HepG2 (cell line): ENCODE results near the gene HSD3B7. TPM values are rescaled to one million over a fixed set of nuclear protein-coding genes. Genes with fewer than 3 reads are reported as not detected.

Experiments used
- ATF7-NPFF ChIP-seq: sonication (generic); formaldehyde crosslinking; IDR thresholded peaks from 2 replicates; pipeline ENCODE4 v1.8.1; 2023; ENCODE audit warnings: mild to moderate bottlenecking, low read depth, missing genetic modification reagents, moderate library complexity
- BORCS8-MEF2B ChIP-seq: sonication (generic); formaldehyde crosslinking; IDR thresholded peaks from 2 replicates; pipeline ENCODE4 v1.8.0; 2022; ENCODE audit warnings: mild to moderate bottlenecking, missing genetic modification reagents
- DPF2 ChIP-seq: sonication (generic); formaldehyde crosslinking; IDR thresholded peaks from 2 replicates; pipeline ENCODE4 v1.4.0; 2020; ENCODE audit warnings: mild to moderate bottlenecking, low read depth, missing genetic modification reagents, borderline replicate concordance
- ELF3 ChIP-seq: IDR thresholded peaks from 2 replicates; pipeline ENCODE4 v1.6.1; 2016; ENCODE audit warnings: missing genetic modification reagents, missing compliant biosample characterization
- FOXA1 ChIP-seq, 2 experiments: fragments of 450-650 bp in 1 of 2; sonication (generic) in 1 of 2; formaldehyde crosslinking in 1 of 2; IDR thresholded peaks; 2 replicates each; pipeline versions ENCODE4 v1.4.0 to v1.6.1; 2016 to 2020; ENCODE audit warnings: missing genetic modification reagents in 1 of 2
- HNRNPK ChIP-seq: fragments of 200-400 bp; formaldehyde crosslinking; IDR thresholded peaks from 2 replicates; pipeline ENCODE4 v1.6.1; 2018; ENCODE audit warnings: low read length, low read depth, moderate library complexity, mild to moderate bottlenecking; ENCODE audit not compliant: poor library complexity, severe bottlenecking
- NFIC ChIP-seq: IDR thresholded peaks from 2 replicates; pipeline ENCODE4 v1.6.1; 2012; ENCODE audit warnings: mild to moderate bottlenecking, low read length, inconsistent platforms
- RFXAP ChIP-seq: sonication (generic); formaldehyde crosslinking; IDR thresholded peaks from 2 replicates; pipeline ENCODE4 v1.4.0; 2020; ENCODE audit warnings: missing genetic modification reagents, borderline replicate concordance
- RNF2 ChIP-seq: fragments of 450-650 bp; conservative IDR thresholded peaks from 2 replicates; pipeline ENCODE4 v1.6.1; 2016; ENCODE audit warnings: low read depth
- SMAD9 ChIP-seq: sonication (generic); formaldehyde crosslinking; IDR thresholded peaks from 2 replicates; pipeline ENCODE4 v1.5.1; 2020; ENCODE audit warnings: mild to moderate bottlenecking, missing genetic modification reagents
- SYNCRIP ChIP-seq: fragments of 200-400 bp; formaldehyde crosslinking; IDR thresholded peaks from 2 replicates; pipeline ENCODE4 v1.6.1; 2018; ENCODE audit warnings: mild to moderate bottlenecking, low read depth, low read length; ENCODE audit not compliant: insufficient read depth
- TARDBP ChIP-seq: sonication (generic); formaldehyde crosslinking; IDR thresholded peaks from 2 replicates; pipeline ENCODE4 v1.8.0; 2022; ENCODE audit warnings: mild to moderate bottlenecking, missing genetic modification reagents
- ZFP37 ChIP-seq: sonication (generic); formaldehyde crosslinking; IDR thresholded peaks from 2 replicates; pipeline ENCODE4 v1.4.0; 2020; ENCODE audit warnings: missing genetic modification reagents, borderline replicate concordance
- ZFP90 ChIP-seq: sonication (generic); formaldehyde crosslinking; IDR thresholded peaks from 2 replicates; pipeline ENCODE4 v1.8.0; 2022; ENCODE audit warnings: missing genetic modification reagents, mild to moderate bottlenecking, inconsistent platforms, borderline replicate concordance
- ZFY ChIP-seq: sonication (generic); formaldehyde crosslinking; IDR thresholded peaks from 2 replicates; pipeline ENCODE4 v1.4.0; 2020; ENCODE audit warnings: missing genetic modification reagents
- ZMYM4 ChIP-seq: sonication (generic); formaldehyde crosslinking; IDR thresholded peaks from 2 replicates; pipeline ENCODE4 v1.8.1; 2023; ENCODE audit warnings: mild to moderate bottlenecking, missing genetic modification reagents
- ZNF33A ChIP-seq: sonication (generic); formaldehyde crosslinking; IDR thresholded peaks from 2 replicates; pipeline ENCODE4 v1.5.1; 2020; ENCODE audit warnings: missing genetic modification reagents, mild to moderate bottlenecking, moderate library complexity, borderline replicate concordance
- ZNF607 ChIP-seq: sonication (generic); formaldehyde crosslinking; IDR thresholded peaks from 2 replicates; pipeline ENCODE4 v1.5.1; 2020; ENCODE audit warnings: missing genetic modification reagents, mild to moderate bottlenecking, borderline replicate concordance
- ZNF850 ChIP-seq: sonication (generic); formaldehyde crosslinking; conservative IDR thresholded peaks from 2 replicates; pipeline ENCODE4 v1.9.0; 2021; ENCODE audit warnings: mild to moderate bottlenecking, missing genetic modification reagents
- ZSCAN9 ChIP-seq: IDR thresholded peaks from 2 replicates; pipeline ENCODE4 v1.6.1; 2016; ENCODE audit warnings: borderline replicate concordance
- polyA plus RNA-seq, 8 experiments: library from polyadenylated mRNA; depleted of rRNA in 3 of 8; stranded (reverse) in 7 of 8; unstranded in 1 of 8; fragments of >200 nt; fragmentation: Illumina TruSeq in 4 of 8; extraction: Trizol in 4 of 8; gene quantifications; 2 replicates each; pipeline versions ENCODE4 v1.2.1 to v1.2.3, GENCODE V29; 2011 to 2016; ENCODE audit warnings: low read depth in 4 of 8, missing spikeins in 1 of 8, mixed read lengths in 1 of 8; ENCODE audit not compliant: insufficient read depth in 1 of 8
- total RNA-seq, 5 experiments: library from RNA; depleted of rRNA; stranded (reverse); fragments of >200 nt; fragmentation: Illumina TruSeq; extraction: Trizol; gene quantifications; 2 replicates each; pipeline ENCODE4 v1.2.3, GENCODE V29; 2016; ENCODE audit warnings: low read depth in 1 of 5
- TF ChIP-seq, protein P1 (sequence below): sonication (generic); formaldehyde crosslinking; IDR thresholded peaks from 2 replicates; pipeline ENCODE4 v1.8.0; 2022; ENCODE audit warnings: mild to moderate bottlenecking, missing genetic modification reagents; ENCODE audit not compliant: insufficient replicate concordance
- TF ChIP-seq, protein P2 (sequence below): sonication (generic); formaldehyde crosslinking; conservative IDR thresholded peaks from 2 replicates; pipeline ENCODE4 v1.4.0; 2020; ENCODE audit warnings: missing genetic modification reagents
- TF ChIP-seq, protein P3 (sequence below): sonication (generic); formaldehyde crosslinking; conservative IDR thresholded peaks from 2 replicates; pipeline ENCODE4 v1.4.0; 2020; ENCODE audit warnings: missing genetic modification reagents

HSD3B7 gene
- total and polyA plus RNA-seq, 2 of the 13 experiments (the other 11 are each of a cell fraction or from before 2014, with no cell fraction given): 32.9 to 69.7 TPM

DNA sequence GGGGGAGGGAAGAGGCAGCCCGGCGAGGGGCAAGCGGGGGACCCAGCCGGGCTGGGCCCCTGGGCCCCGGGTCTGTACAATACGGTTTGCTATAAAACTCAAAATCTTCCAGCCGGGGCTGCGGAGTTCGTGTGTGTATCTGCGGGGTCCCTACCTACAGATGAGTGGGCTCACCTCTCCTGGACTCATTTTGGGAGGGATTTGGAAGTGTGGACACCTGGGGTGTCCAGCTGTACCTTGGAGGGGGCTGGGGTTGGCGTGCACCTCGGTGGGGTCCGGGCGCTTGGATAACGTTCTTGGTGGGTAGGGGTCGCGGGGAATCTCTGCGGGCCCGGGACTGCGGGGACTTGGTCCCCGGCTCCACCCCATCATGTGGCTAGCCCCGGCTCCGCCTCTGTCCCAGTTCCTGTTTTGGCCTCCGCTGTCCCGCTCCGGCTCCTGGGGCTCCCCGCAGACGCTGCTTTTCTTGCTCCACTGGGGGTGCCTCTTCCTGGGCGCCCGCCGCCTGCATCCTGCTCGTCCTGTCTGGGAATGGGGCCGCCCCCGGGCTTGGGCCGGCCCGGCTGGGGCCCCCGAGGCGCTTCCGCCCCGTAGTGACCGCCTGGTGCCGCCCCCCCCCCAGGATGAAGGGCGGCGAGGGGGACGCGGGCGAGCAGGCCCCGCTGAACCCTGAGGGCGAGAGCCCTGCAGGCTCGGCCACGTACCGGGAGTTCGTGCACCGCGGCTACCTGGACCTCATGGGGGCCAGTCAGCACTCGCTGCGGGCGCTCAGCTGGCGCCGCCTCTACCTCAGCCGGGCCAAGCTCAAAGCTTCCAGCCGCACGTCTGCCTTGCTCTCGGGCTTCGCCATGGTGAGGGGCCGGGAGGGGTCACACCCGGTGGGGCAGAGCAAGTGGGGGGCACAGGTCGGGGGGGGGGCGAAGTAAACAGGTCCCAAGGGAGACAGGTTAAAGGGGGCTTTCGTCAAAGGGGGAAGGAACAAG is 36.0 kb upstream of the HSD3B7 start, which contains the start of gene ORAI3 (continued):
- TF ChIP-seq NFIC: no peak; the same call in 1 of the 2 replicates
- TF ChIP-seq ZMYM4: no peak
- TF ChIP-seq RFXAP (CRISPR knock-in tag): no peak
- peak; percentile 88 for TF ChIP-seq ZFY
- TF ChIP-seq, protein P1, sequence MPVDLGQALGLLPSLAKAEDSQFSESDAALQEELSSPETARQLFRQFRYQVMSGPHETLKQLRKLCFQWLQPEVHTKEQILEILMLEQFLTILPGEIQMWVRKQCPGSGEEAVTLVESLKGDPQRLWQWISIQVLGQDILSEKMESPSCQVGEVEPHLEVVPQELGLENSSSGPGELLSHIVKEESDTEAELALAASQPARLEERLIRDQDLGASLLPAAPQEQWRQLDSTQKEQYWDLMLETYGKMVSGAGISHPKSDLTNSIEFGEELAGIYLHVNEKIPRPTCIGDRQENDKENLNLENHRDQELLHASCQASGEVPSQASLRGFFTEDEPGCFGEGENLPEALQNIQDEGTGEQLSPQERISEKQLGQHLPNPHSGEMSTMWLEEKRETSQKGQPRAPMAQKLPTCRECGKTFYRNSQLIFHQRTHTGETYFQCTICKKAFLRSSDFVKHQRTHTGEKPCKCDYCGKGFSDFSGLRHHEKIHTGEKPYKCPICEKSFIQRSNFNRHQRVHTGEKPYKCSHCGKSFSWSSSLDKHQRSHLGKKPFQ (CRISPR knock-in tag): no peak
- TF ChIP-seq BORCS8-MEF2B (CRISPR knock-in tag): no peak
- TF ChIP-seq FOXA1 (IDR thresholded peaks at IDR 0.05): no peak
- no peak for TF ChIP-seq FOXA1 (CRISPR knock-in tag; IDR thresholded peaks at IDR 0.05)
- TF ChIP-seq ATF7-NPFF: peak; percentile 62; the same call in 1 of the 2 replicates
- TF ChIP-seq ZNF607: no peak; the same call in 1 of the 2 replicates
- TF ChIP-seq, protein P2, sequence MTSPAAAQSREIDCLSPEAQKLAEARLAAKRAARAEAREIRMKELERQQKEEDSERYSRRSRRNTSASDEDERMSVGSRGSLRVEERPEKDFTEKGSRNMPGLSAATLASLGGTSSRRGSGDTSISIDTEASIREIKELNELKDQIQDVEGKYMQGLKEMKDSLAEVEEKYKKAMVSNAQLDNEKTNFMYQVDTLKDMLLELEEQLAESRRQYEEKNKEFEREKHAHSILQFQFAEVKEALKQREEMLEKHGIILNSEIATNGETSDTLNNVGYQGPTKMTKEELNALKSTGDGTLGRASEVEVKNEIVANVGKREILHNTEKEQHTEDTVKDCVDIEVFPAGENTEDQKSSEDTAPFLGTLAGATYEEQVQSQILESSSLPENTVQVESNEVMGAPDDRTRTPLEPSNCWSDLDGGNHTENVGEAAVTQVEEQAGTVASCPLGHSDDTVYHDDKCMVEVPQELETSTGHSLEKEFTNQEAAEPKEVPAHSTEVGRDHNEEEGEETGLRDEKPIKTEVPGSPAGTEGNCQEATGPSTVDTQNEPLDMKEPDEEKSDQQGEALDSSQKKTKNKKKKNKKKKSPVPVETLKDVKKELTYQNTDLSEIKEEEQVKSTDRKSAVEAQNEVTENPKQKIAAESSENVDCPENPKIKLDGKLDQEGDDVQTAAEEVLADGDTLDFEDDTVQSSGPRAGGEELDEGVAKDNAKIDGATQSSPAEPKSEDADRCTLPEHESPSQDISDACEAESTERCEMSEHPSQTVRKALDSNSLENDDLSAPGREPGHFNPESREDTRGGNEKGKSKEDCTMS (CRISPR knock-in tag): no peak
- peak; percentile 64 for TF ChIP-seq HNRNPK
- TF ChIP-seq ZNF850 (CRISPR knock-in tag): no peak
- no peak for TF ChIP-seq ZFP37 (CRISPR knock-in tag)
- TF ChIP-seq, protein P3, sequence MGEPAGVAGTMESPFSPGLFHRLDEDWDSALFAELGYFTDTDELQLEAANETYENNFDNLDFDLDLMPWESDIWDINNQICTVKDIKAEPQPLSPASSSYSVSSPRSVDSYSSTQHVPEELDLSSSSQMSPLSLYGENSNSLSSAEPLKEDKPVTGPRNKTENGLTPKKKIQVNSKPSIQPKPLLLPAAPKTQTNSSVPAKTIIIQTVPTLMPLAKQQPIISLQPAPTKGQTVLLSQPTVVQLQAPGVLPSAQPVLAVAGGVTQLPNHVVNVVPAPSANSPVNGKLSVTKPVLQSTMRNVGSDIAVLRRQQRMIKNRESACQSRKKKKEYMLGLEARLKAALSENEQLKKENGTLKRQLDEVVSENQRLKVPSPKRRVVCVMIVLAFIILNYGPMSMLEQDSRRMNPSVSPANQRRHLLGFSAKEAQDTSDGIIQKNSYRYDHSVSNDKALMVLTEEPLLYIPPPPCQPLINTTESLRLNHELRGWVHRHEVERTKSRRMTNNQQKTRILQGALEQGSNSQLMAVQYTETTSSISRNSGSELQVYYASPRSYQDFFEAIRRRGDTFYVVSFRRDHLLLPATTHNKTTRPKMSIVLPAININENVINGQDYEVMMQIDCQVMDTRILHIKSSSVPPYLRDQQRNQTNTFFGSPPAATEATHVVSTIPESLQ: no peak
- no peak for TF ChIP-seq SMAD9
- no peak for TF ChIP-seq DPF2 (CRISPR knock-in tag)
- no peak for TF ChIP-seq RNF2
- TF ChIP-seq TARDBP (CRISPR knock-in tag): no peak; the same call in 1 of the 2 replicates
- no peak for TF ChIP-seq ZNF33A (CRISPR knock-in tag)
- TF ChIP-seq ELF3 (CRISPR knock-in tag): 0 out of 2 replicates have a peak, but pooled peaks have one; percentile 37
- TF ChIP-seq ZFP90: no peak; the same call in 1 of the 2 replicates
- no peak for TF ChIP-seq ZSCAN9 (CRISPR knock-in tag)
- no peak for TF ChIP-seq SYNCRIP
